Measurements from ENCODE around the gene CFDP1. TPM values are rescaled to one million over a fixed set of nuclear protein-coding genes. Genes with fewer than 3 reads are reported as not detected.
"Not testable (repeated sequence)": the region's sequence is repeated elsewhere in the genome, so short reads cannot be mapped to it uniquely, and the experiment has no call there.

Gene CFDP1
- total and polyA plus RNA-seq, 8 donors, result 25.8 to 126 (median 60.7) TPM; not detected in 1

- no peaks in the 10 kb centered on the region for H3K9me3 ChIP-seq
- no peaks in the 10 kb centered on the region for H3K27me3 ChIP-seq
- WGBS, 5 donors, result 80 to 84% (median 82%) methylated on average over 5 of the region's 5 CpGs
- DNase-seq, result no peak
- TF ChIP-seq POLR2AphosphoS5 (IDR thresholded peaks at IDR 0.05), result no peak
- no peak overlapping the region for H3K27ac ChIP-seq
- H3K36me3 ChIP-seq, result no peaks in the 10 kb centered on the region
- no peak overlapping the region for H3K4me3 ChIP-seq
- peaks cover 15 to 59% (median 36%) of the 10 kb centered on the region in 4 donors for H3K4me1 ChIP-seq
- intact Hi-C loops (cut with DNase I; ENCODE audit: low total_unique reads), result no loop called here
These were observed 24.2 kb upstream of the CFDP1 start for GRCh38 chr16:75457485-75458021.

GRCh38 chr16:75456971-75457370 lies 23.7 kb upstream of the CFDP1 start:
- DNase-seq, result no peak
- intact Hi-C loops (cut with DNase I; ENCODE audit: low total_unique reads), result no loop called here
- Histone ChIP-seq H3K9me3 (no peaks in the 10 kb centered on the region), H3K4me3 (no peak overlapping the region), H3K27ac (no peak overlapping the region), H3K36me3 (no peaks in the 10 kb centered on the region), H3K4me1 (peaks cover 10 to 58% (median 33%) of the 10 kb centered on the region in 4 donors), H3K27me3 (no peaks in the 10 kb centered on the region)
- TF ChIP-seq POLR2AphosphoS5 (IDR thresholded peaks at IDR 0.05), result no peak
- TF ChIP-seq CTCF (IDR thresholded peaks at IDR 0.05), result no peak
- no peak for TF ChIP-seq EP300 (IDR thresholded peaks at IDR 0.05)
- TF ChIP-seq POLR2A (IDR thresholded peaks at IDR 0.05), result no peak
- WGBS, 5 donors, result 43 to 88% (median 74%) methylated on average over 1 of the region's 1 CpG

GRCh38 chr16:75456486-75456885 lies 23.2 kb upstream of the CFDP1 start:
- intact Hi-C loops (cut with DNase I; ENCODE audit: low total_unique reads); H3K27ac ChIP-seq; H3K9me3 ChIP-seq; H3K36me3 ChIP-seq; H3K4me3 ChIP-seq; H3K27me3 ChIP-seq; DNase-seq: not testable (repeated sequence)
- peaks cover 5 to 54% (median 29%) of the 10 kb centered on the region in 4 donors for H3K4me1 ChIP-seq
- 83 to 97% (median 93%) methylated on average over 4 of the region's 4 CpGs for WGBS, 5 donors

- peaks cover 4 to 45% (median 22%) of the 10 kb centered on the region in 4 donors for H3K4me1 ChIP-seq
- intact Hi-C loops (cut with DNase I; ENCODE audit: low total_unique reads), result no loop called here
- no peaks in the 10 kb centered on the region for H3K9me3 ChIP-seq
- WGBS, 5 donors, result 53 to 79% (median 77%) methylated on average over 5 of the region's 5 CpGs
- no peaks in the 10 kb centered on the region for H3K27me3 ChIP-seq
- no peak overlapping the region for H3K4me3 ChIP-seq
- peaks cover 0 to 12% (median 9%) of the 10 kb centered on the region in 4 donors for H3K36me3 ChIP-seq
- TF ChIP-seq EP300 (IDR thresholded peaks at IDR 0.05) (no peak), CTCF (IDR thresholded peaks at IDR 0.05) (no peak), POLR2AphosphoS5 (IDR thresholded peaks at IDR 0.05) (no peak), POLR2A (IDR thresholded peaks at IDR 0.05) (no peak)
- H3K27ac ChIP-seq, result no peak overlapping the region
- no peak for DNase-seq
These were observed 22.4 kb upstream of the CFDP1 start for GRCh38 chr16:75455677-75456076.

GRCh38 chr16:75452464-75453190 lies 19.3 kb upstream of the CFDP1 start:
- peak in 1 of 2 donors; percentile 58 for DNase-seq
- no peaks in the 10 kb centered on the region for H3K27me3 ChIP-seq
- no peak overlapping the region for H3K27ac ChIP-seq
- intact Hi-C loops (cut with DNase I; ENCODE audit: low total_unique reads), result no loop called here
- H3K9me3 ChIP-seq, result no peaks in the 10 kb centered on the region
- peaks cover 0 to 36% (median 31%) of the 10 kb centered on the region in 4 donors for H3K36me3 ChIP-seq
- 48 to 71% (median 61%) methylated on average over 12 of the region's 12 CpGs for WGBS, 5 donors
- peaks cover 4 to 39% (median 18%) of the 10 kb centered on the region in 4 donors for H3K4me1 ChIP-seq
- H3K4me3 ChIP-seq, result no peak overlapping the region
- TF ChIP-seq POLR2AphosphoS5 (IDR thresholded peaks at IDR 0.05), result no peak
- TF ChIP-seq CTCF (IDR thresholded peaks at IDR 0.05), result no peak
- no peak for TF ChIP-seq EP300 (IDR thresholded peaks at IDR 0.05)
- TF ChIP-seq POLR2A (IDR thresholded peaks at IDR 0.05), result no peak
